ENCODE results near the gene KCTD8.
"Not testable (repeated sequence)": the region's sequence is repeated elsewhere in the genome, so short reads cannot be mapped to it uniquely, and the experiment has no call there.

Gene KCTD8

DNA sequence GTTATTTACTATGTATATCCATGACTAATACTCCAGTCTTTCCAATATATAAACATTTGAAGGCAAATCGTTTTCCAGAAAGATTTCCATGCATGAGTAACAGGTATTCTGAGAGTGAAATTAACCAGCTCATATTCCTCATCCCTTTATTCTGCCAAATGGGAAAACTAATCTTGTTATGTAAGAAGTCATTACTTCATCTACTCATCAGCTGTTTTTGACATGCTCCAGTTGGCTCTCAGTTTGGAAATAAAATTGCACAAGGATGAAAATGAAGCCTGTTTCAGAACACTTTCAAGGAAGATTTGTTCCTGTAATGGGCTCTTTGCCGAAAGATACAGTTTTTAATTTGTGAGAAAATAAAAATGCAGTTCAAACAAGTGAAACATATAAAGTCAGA lies 121.9 kb downstream of the KCTD8 start:
- no peak for DNase-seq (ENCODE audit: low read depth in 2 of 2)

DNA sequence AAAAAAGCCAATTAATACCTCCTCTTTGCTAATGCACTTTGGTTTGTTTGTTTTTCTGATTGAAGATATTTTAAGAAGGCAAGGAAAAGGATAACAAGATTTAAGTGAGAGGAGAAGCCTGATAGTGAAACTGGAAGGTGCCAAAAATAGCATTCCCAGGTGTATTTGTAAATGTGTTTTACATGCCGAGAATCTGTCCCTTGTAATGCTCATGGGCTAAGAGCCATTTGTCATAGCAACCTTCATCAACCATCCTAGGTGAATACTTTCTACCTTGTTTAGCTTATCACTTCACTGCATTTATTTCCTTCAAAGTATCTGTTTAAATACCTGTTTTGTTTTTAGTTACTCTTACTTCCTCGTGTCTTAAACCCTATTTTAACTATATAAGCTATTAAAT lies 127.8 kb downstream of the KCTD8 start:
- no peak for DNase-seq (ENCODE audit: low read depth in 2 of 2)

DNA sequence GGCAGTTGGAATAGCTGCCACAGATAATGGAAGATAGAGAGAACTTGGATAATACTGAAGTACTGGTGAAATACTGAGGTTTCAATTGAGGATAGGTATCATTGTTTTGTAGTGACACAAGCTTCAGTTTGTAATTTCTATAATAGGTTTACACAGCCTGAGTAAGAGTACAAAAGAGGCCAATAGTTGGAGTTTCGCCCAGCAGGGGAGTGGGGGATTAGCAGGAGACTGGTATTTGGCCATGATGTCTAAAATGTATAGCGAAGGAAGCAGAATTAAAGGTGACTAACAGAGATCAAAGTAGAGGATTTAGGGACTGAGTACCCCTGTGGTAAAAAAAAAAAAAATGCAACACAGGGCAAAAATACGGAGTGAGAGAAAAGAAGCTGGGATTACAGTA lies 129.5 kb downstream of the KCTD8 start:
- DNase-seq (ENCODE audit: low read depth in 2 of 2), result no peak

DNA sequence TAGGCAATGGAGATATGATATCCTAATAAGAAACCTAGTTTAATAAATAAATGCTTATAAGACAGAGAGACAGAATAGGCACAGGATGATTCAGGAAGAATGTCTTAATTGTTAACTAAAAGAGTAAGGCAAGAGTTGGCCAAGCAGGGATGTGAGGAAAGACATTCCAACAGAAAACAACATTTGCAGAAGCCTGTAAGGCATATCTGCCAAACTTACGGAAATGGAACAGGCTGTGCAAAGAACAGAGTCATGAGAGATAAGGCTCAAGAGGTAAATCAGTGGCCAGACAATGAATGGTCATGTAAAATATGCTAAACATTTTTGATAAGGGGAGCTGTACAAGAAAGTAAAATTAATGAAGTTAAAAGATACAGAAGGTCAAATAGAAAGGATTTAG lies 134.9 kb downstream of the KCTD8 start:
- no peak for DNase-seq (ENCODE audit: low read depth in 2 of 2)

DNA sequence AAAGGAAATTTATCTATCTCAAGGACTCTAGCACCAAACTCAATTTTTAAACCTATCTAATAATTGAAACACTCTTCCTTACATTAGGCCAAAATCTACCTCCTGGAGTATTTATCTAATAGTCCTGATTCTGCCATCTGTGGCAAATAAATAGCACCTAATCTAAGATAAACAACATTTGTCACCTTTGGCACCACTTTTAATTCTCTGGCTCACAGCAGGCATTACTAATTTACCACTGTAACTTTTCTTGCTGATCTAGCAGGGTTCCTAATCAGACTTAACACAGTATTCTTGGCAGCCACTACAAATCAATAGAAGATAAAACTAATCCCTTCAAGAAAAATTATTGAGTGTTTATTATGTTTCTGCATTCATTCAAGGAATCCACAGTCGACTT lies 161.1 kb downstream of the KCTD8 start:
- DNase-seq (ENCODE audit: low read depth in 2 of 2), result no peak

DNA sequence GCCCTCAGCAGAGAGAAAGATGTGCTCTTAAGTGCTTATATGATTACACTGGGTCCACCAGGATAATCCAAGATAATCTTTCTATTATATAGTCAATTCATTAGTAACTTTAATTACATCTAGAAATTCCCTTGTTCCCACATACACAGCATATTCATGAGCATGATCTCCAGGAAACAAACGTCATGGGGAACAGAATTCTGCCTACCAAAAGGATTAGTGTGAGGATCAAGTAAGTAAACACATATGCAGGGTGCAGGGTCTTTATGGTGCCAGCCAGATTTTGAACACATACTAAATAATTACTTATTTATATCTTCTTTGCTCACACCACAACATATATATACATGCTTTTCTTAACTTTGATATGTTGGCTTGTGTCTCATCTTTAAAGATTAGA lies 169.1 kb downstream of the KCTD8 start:
- no peak for DNase-seq (ENCODE audit: low read depth in 2 of 2)

DNA sequence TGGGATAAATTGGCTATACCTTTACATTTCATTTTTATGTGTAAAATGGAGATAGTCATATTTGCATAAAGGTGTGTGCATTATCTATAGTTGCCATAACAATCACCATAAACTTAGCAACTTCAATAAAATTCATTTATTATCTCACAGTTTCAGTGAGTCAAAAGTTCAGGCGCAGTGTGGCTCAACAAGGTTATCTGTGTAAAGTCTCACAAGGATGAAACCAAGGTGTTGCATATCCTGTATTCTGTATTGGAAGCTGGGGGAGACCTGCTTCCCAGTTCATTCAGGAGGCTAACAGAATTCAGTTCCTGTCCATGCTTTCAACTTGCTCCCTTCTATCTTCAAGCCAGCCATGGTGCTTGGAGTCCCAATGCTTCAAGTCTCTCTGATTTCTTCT lies 169.5 kb downstream of the KCTD8 start:
- DNase-seq (ENCODE audit: low read depth in 2 of 2), result no peak

DNA sequence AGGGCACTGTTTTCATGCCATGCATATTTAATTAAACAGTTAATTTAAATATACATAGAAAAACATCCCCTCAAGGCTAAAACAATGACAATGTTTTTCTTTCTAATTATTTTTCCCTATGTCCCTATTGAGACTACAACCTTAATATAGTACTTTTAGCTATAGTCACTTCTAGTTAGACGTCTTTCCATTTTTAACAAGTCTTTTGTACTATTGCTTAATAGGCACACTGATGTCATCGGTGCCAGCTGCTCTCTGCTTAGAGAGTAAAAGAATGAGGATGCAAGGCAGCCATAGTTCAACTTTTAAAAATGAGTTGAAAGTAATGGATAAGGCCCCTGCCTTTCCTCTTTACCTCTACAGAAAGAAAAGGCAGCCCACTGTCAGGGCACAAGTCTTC lies 191.1 kb downstream of the KCTD8 start:
- no peak for DNase-seq (ENCODE audit: low read depth in 2 of 2)

DNA sequence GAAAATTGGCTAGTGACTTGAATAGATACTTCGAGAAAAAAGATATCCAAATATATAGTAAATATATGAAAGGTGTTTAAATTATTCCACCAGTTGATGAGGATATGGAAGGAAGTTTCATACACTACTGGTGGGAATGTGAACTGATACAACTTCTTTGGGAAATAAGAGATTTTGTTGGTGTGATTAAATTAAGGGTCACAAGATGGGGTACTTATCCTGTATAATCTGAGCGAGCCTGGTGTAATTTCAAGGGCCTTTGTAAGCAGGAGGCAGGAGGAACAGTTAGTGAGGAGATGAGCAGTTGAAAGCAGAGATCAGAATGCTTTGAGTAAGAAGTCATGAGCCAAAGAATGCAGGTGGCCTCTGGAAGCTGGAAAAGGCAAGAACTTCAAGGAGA lies 192.2 kb downstream of the KCTD8 start:
- no peak for DNase-seq (ENCODE audit: low read depth in 2 of 2)

DNA sequence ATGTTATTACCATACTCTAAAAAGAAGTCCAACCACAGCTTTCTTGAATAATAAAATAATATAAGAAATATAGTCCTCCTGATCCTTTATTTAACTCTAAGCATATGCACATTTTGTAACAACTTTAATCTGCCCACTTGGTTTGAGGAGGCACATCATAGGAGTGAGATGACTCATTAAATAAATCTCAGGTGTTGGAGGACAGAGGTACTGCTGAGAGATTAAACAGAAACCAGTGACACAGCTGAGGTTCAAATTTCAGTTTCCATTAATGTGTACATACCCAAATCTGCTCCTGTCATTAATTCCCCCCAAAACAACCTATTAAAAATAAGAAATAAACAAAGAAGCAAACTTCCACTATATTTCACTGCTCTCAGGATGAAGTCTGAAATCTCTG lies 211.0 kb downstream of the KCTD8 start:
- DNase-seq (ENCODE audit: low read depth in 2 of 2), result no peak

DNA sequence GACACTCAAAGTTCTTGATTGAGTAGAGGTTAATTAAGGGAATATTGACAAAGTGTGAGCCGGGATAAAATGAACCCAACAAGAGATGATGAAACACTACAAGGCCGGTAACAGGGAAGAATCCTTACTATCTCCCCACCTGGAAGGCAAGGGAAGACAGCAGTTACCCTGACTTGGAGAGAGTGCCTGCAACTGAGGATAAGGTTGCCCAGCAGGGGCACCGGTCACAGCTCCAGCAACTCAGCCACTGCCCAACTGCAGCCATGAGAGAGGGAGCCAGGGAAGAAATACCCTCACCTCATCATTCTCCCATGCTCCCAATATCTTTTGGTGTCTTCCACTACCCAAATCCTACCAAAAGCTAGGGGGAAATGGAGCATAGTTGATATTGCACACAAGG lies 212.7 kb downstream of the KCTD8 start:
- no peak for DNase-seq (ENCODE audit: low read depth in 2 of 2)

DNA sequence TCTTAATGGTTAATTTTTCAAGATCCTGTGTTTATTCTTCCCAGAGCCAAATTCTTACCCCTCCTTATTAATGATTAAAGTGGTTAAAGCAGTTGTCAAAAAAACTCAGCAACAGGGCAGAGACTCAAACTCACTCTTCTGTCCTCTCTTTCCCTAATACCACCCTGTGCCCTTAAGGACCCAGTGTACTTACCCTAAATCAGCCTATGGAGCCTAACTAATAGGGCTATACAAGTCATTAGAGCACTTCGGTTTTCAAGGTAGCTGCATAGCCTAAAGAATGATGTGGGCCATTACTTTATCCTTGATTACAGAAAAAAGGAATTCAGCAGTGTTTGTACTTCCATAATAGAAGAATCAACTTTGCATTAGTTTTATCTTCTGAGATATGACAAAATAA lies 216.3 kb downstream of the KCTD8 start:
- DNase-seq (ENCODE audit: low read depth in 2 of 2), result no peak

DNA sequence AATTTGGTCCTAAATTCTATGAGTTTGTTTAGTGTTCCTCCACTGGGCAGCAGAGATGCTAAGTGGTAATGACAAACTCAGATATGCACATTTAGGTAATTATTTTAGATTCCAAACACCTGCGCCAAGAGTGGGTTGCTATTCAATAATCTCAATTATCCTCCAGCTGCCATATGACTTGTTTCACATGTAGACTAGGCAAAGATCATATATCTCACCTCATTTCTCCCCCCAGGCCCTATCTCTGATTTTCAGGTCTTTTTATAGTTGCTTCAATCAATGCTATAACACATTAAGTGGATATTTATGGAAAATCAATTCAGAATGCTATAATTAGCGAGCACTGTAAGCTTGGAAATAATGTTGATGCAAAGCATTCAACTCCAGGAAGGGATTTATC lies 217.6 kb downstream of the KCTD8 start:
- no peak for DNase-seq (ENCODE audit: low read depth in 2 of 2)

DNA sequence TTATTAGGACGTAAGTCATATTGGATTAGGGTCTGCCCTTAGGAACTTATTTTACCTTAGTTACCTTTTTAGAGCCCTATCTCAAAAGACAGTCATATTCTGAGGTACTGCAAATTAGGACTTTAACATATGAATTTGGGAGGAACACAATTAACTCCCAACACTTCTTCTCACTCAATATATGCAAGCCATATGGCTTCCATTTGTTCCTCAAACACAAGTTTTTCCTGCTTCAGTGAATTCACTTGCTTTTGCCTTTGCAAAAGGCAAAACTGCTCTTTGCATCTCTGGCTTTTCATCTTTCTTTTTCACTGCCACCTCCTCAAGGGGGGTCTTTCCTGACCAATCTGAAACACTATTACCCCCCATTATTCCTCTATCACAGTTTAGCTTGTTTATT lies 220.3 kb downstream of the KCTD8 start:
- DNase-seq (ENCODE audit: low read depth in 2 of 2), result no peak

DNA sequence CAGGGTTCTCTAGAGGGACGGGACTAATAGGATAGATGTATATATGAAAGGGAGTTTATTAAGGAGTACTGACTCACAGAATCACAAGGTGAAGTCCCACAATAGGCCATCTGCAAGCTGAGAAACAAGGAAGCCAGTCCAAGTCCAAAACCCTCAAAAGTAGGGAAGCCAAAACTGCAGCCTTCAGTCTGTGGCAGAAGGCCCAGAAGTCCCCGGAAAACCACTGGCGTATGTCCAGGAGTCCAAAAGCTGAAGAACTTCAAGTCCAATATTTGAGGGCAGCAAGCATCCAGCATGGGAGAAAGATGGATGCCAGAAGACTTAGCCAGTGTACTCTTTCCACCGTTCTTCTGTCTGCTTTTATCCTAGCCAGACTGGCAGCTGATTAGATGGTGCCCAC lies 227.2 kb downstream of the KCTD8 start:
- DNase-seq (ENCODE audit: low read depth in 2 of 2), result no peak

DNA sequence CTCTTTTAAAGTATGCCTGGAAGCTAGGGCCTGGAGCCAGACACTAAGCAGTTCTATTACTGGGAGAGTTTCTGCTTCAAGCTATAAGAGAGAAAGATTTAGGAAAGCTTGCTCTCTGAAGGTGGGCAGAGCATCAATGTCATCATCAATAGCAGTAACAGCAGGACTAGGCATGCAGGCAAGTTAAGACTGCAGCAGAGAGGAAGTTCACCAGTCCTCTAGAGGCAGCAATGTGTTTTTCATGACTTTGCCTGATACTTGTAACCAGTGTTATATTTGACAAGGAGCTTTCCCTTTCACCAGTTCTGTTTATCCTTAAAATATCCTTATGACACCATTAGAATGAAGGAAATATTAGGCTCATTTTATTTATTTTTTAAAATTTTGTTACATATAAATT lies 237.9 kb downstream of the KCTD8 start:
- no peak for DNase-seq (ENCODE audit: low read depth in 2 of 2)

DNA sequence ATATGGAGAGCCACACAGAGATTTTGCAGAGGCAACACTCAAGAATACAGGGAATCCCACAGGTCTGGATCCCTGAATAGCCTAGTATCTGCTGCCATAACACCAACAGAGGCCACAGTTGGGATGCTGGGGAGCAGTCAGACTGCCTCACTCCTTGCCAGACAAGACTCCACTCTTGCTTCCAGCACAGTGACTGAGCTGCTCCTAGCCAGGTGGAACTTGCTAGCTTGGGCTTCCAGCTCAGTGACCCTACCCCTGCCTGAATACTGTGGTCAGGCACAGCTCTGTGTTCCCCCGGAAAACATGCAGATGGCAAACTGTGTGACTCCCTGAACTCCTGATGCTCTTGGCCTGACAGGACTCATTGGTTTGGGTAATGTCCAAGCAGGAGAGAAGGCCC lies 251.8 kb downstream of the KCTD8 start:
- no peak for DNase-seq (ENCODE audit: low read depth in 2 of 2)

DNA sequence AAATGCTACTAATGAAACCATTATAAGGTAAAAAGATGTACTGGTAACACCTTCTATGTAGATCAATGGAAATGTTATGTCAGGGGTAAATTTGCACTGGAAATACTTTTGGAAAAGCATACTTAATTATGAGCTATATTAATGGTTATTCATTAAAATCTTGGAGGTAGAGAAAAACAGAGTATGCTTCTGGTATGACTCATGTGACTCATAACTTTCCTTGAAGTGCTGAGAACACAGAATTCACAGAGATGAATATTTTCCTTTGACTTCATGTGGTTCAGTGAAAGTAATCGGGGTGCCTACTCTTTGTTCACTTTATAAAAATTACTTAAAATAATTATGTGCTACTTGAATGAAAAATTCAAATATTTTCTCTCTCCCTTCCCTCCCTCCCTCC lies 254.2 kb downstream of the KCTD8 start:
- DNase-seq (ENCODE audit: low read depth in 2 of 2), result no peak

DNA sequence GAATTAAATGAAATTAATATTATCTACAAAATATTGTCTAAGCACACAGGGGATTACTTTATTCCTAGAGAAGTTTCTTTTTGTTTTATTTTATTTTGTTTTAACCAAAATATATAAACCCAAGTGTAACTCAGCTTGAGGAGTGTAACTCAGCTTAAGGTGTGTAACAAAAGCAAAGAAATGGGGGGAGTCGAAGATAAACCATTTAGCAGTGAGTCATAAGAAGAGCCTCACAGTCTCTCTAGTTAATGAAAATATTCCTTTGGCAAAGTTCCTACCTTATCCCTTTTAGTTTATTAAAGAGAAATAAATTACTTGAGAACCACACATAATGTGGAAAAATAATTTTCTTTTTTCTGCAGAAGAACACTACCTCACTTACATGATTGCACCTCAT lies 261.8 kb downstream of the KCTD8 start:
- no peak for DNase-seq (ENCODE audit: low read depth in 2 of 2)

DNA sequence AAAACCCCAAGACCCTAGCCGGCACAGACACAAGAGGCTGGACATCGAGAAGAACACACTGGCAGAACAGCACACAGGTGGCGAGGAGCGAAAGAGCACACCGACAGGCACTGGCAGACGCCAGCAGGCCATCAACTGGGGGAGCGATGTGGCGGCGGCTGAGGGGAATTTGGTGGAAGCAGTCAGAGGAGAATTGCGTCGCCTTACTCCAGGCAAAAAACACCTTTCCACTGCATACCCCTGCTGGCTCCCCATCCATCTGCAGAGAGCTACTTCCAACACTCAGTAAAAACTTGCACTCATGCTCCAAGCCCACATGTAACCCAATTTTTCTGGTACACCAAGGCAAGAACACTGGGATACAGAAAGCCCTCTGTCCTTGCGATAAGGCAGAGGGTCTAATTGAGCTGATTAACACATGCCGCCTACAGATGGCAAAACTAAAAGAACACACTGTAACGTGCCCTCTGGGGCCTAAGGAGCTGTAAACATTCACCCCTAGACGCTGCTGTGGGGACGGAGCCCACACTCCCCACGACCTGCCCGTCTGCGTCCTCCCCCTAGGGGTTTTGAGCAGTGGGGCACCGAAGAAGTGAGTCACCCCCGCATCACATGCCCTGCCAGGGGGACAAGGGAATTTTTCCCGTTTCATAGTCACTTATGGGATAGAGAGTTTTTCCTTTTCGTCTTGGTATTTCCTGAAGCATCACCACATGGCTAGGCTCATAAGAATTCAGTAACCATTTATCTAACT lies 262.3 kb downstream of the KCTD8 start:
- no peak for DNase-seq (ENCODE audit: low read depth in 2 of 2)

DNA sequence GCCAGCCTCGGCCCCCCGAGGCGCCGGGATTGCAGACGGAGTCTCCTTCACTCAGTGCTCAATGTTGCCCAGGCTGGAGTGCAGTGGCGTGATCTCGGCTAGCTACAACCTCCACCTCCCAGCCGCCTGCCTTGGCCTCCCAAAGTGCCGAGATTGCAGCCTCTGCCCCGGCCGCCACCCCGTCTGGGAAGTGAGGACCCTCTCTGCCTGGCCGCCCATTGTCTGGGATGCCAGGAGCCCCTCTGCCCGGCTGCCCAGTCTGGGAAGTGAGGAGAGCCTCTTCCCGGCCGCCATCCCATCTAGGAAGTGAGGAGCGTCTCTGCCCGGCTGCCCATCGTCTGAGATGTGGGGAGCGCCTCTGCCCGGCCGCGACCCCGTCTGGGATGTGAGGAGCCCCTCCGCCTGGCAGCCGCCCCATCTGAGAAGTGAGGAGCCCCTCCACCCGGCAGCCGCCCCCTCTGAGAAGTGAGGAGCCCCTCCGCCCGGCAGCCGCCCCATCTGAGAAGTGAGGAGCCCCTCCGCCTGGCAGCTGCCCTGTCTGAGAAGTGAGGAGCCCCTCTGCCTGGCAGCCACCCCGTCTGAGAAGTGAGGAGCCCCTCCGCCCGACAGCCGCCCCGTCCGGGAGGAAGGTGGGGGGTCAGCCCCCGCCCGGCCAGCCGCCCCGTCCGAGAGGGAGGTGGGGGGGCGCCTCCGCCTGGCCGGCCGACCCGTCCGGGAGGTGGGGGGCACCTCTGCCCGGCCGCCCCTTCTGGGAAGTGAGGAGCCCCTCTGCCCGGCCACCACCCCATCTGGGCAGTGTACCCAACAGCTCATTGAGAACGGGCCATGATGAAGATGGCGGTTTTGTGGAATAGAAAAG lies 266.9 kb downstream of the KCTD8 start:
- not testable (repeated sequence) for DNase-seq (ENCODE audit: low read depth in 2 of 2)

DNA sequence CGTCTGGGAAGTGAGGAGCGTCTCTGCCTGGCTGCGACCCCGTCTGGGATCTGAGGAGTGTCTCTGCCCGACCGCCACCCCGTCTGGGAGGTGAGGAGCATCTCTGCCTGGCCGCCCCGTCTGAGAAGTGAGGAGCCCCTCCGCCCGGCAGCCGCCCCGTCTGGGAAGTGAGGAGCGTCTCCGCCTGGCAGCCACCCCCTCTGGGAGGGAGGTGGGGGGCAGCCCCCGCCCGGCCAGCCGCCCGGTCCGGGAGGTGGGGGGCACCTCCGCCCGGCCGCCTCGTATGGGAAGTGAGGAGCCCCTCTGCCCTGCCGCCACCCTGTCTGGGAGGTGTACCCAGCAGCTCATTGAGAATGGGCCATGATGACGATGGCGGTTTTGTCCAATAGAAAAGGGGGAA lies 280.8 kb downstream of the KCTD8 start:
- DNase-seq (ENCODE audit: low read depth in 2 of 2), result not testable (repeated sequence)

DNA sequence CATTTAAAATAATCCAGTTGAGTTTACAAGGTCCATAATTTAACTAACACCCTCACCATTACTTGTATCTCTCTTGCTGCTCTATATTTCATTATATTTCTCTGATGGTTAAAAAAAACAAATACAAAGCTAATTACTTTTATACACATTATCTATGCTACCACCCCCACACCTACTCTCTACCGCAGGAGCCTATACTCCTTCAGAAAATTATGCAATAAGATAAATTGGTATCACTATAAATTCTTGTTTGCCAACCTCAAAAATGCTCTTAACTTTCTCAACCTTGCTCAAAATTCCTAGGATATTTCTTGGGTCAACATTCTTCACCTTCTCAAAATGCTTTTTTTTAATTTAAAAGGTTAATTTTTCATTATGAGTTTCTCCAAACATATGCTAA lies 282.7 kb downstream of the KCTD8 start:
- DNase-seq (ENCODE audit: low read depth in 2 of 2), result no peak
